ENCODE results near the gene TSEN2.

DNA sequence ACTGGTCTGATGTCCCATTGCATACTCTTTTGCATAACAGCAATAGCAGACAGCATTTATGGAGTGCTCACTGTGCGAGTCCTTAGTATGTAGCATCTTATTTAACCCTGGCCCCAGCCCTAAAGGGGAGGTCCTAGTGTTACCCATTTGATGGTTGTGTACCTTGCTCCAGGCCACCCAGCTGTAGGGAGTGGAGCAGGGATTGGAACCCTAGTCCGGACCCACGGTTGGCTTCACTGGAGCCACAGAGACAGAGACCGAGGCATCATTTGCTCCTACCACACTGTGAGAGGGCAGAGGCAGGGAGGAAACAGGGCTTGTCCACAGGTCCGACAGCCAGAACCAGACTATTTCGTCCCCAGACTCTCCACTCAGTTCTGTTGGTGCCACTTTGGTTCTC is 16.0 kb upstream of the TSEN2 start:
- no peak for TF ChIP-seq ZNF34 (CRISPR knock-in tag; IDR thresholded peaks at IDR 0.05; ENCODE audit: borderline replicate concordance)
- TF ChIP-seq, protein P1, sequence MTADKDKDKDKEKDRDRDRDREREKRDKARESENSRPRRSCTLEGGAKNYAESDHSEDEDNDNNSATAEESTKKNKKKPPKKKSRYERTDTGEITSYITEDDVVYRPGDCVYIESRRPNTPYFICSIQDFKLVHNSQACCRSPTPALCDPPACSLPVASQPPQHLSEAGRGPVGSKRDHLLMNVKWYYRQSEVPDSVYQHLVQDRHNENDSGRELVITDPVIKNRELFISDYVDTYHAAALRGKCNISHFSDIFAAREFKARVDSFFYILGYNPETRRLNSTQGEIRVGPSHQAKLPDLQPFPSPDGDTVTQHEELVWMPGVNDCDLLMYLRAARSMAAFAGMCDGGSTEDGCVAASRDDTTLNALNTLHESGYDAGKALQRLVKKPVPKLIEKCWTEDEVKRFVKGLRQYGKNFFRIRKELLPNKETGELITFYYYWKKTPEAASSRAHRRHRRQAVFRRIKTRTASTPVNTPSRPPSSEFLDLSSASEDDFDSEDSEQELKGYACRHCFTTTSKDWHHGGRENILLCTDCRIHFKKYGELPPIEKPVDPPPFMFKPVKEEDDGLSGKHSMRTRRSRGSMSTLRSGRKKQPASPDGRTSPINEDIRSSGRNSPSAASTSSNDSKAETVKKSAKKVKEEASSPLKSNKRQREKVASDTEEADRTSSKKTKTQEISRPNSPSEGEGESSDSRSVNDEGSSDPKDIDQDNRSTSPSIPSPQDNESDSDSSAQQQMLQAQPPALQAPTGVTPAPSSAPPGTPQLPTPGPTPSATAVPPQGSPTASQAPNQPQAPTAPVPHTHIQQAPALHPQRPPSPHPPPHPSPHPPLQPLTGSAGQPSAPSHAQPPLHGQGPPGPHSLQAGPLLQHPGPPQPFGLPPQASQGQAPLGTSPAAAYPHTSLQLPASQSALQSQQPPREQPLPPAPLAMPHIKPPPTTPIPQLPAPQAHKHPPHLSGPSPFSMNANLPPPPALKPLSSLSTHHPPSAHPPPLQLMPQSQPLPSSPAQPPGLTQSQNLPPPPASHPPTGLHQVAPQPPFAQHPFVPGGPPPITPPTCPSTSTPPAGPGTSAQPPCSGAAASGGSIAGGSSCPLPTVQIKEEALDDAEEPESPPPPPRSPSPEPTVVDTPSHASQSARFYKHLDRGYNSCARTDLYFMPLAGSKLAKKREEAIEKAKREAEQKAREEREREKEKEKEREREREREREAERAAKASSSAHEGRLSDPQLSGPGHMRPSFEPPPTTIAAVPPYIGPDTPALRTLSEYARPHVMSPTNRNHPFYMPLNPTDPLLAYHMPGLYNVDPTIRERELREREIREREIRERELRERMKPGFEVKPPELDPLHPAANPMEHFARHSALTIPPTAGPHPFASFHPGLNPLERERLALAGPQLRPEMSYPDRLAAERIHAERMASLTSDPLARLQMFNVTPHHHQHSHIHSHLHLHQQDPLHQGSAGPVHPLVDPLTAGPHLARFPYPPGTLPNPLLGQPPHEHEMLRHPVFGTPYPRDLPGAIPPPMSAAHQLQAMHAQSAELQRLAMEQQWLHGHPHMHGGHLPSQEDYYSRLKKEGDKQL (CRISPR knock-in tag; IDR thresholded peaks at IDR 0.05; ENCODE audit: low read depth), result no peak
- TF ChIP-seq, protein P2, sequence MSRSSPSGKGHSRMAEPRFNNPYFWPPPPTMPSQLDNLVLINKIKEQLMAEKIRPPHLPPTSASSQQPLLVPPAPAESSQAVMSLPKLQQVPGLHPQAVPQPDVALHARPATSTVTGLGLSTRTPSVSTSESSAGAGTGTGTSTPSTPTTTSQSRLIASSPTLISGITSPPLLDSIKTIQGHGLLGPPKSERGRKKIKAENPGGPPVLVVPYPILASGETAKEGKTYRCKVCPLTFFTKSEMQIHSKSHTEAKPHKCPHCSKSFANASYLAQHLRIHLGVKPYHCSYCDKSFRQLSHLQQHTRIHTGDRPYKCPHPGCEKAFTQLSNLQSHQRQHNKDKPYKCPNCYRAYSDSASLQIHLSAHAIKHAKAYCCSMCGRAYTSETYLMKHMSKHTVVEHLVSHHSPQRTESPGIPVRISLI (CRISPR knock-in tag; IDR thresholded peaks at IDR 0.05; ENCODE audit: borderline replicate concordance), result no peak
- TF ChIP-seq CREB1 (IDR thresholded peaks at IDR 0.05), result no peak
- TF ChIP-seq CREB1 (CRISPR knock-in tag; IDR thresholded peaks at IDR 0.05), result no peak
- TF ChIP-seq, protein P3, sequence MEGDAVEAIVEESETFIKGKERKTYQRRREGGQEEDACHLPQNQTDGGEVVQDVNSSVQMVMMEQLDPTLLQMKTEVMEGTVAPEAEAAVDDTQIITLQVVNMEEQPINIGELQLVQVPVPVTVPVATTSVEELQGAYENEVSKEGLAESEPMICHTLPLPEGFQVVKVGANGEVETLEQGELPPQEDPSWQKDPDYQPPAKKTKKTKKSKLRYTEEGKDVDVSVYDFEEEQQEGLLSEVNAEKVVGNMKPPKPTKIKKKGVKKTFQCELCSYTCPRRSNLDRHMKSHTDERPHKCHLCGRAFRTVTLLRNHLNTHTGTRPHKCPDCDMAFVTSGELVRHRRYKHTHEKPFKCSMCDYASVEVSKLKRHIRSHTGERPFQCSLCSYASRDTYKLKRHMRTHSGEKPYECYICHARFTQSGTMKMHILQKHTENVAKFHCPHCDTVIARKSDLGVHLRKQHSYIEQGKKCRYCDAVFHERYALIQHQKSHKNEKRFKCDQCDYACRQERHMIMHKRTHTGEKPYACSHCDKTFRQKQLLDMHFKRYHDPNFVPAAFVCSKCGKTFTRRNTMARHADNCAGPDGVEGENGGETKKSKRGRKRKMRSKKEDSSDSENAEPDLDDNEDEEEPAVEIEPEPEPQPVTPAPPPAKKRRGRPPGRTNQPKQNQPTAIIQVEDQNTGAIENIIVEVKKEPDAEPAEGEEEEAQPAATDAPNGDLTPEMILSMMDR (CRISPR knock-in tag; IDR thresholded peaks at IDR 0.05), result no peak
- no peak for TF ChIP-seq MTF1 (CRISPR knock-in tag; IDR thresholded peaks at IDR 0.05)
- TF ChIP-seq, protein P4, sequence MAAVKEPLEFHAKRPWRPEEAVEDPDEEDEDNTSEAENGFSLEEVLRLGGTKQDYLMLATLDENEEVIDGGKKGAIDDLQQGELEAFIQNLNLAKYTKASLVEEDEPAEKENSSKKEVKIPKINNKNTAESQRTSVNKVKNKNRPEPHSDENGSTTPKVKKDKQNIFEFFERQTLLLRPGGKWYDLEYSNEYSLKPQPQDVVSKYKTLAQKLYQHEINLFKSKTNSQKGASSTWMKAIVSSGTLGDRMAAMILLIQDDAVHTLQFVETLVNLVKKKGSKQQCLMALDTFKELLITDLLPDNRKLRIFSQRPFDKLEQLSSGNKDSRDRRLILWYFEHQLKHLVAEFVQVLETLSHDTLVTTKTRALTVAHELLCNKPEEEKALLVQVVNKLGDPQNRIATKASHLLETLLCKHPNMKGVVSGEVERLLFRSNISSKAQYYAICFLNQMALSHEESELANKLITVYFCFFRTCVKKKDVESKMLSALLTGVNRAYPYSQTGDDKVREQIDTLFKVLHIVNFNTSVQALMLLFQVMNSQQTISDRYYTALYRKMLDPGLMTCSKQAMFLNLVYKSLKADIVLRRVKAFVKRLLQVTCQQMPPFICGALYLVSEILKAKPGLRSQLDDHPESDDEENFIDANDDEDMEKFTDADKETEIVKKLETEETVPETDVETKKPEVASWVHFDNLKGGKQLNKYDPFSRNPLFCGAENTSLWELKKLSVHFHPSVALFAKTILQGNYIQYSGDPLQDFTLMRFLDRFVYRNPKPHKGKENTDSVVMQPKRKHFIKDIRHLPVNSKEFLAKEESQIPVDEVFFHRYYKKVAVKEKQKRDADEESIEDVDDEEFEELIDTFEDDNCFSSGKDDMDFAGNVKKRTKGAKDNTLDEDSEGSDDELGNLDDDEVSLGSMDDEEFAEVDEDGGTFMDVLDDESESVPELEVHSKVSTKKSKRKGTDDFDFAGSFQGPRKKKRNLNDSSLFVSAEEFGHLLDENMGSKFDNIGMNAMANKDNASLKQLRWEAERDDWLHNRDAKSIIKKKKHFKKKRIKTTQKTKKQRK (IDR thresholded peaks at IDR 0.05; ENCODE audit: low read length), result no peak
- no peak for TF ChIP-seq NFYB (CRISPR knock-in tag; IDR thresholded peaks at IDR 0.05)
- TF ChIP-seq, protein P5, sequence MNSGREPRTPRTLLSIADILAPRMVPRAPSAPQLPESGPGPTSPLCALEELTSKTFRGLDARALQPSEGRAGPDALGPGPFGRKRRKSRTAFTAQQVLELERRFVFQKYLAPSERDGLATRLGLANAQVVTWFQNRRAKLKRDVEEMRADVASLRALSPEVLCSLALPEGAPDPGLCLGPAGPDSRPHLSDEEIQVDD (CRISPR knock-in tag; IDR thresholded peaks at IDR 0.05; ENCODE audit: borderline replicate concordance), result no peak
- TF ChIP-seq POLR2AphosphoS5 (IDR thresholded peaks at IDR 0.05; ENCODE audit: low read depth, low read length), result no peak
- TF ChIP-seq, protein P6, sequence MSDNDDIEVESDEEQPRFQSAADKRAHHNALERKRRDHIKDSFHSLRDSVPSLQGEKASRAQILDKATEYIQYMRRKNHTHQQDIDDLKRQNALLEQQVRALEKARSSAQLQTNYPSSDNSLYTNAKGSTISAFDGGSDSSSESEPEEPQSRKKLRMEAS (IDR thresholded peaks at IDR 0.05), result no peak
- TF ChIP-seq, protein P7, sequence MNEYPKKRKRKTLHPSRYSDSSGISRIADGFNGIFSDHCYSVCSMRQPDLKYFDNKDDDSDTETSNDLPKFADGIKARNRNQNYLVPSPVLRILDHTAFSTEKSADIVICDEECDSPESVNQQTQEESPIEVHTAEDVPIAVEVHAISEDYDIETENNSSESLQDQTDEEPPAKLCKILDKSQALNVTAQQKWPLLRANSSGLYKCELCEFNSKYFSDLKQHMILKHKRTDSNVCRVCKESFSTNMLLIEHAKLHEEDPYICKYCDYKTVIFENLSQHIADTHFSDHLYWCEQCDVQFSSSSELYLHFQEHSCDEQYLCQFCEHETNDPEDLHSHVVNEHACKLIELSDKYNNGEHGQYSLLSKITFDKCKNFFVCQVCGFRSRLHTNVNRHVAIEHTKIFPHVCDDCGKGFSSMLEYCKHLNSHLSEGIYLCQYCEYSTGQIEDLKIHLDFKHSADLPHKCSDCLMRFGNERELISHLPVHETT (CRISPR knock-in tag; conservative IDR thresholded peaks at IDR 0.05), result no peak
- TF ChIP-seq, protein P8, sequence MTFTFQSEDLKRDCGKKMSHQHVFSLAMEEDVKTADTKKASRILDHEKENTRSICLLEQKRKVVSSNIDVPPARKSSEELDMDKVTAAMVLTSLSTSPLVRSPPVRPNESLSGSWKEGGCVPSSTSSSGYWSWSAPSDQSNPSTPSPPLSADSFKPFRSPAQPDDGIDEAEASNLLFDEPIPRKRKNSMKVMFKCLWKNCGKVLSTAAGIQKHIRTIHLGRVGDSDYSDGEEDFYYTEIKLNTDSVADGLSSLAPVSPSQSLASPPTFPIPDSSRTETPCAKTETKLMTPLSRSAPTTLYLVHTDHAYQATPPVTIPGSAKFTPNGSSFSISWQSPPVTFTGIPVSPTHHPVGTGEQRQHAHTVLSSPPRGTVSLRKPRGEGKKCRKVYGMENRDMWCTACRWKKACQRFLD (CRISPR knock-in tag; IDR thresholded peaks at IDR 0.05; ENCODE audit: borderline replicate concordance), result no peak
